WERI-Rb-1 (cell line): Measurements from ENCODE around the gene PDCD1LG2.

Source experiments
- DNase-seq: peaks from one replicate; pipeline ENCODE4 v3.0.0-alpha.2; 2020
- H3K27ac ChIP-seq: fragments of 250-450 bp; sonication (Bioruptor Pico); 2 replicates; pipeline ENCODE4 v1.5.1; 2020; ENCODE audit warnings: mild to moderate bottlenecking, moderate library complexity
- H3K27me3 ChIP-seq: fragments of 250-450 bp; sonication (Bioruptor Pico); 2 replicates; pipeline ENCODE4 v1.5.1; 2021; ENCODE audit warnings: mild to moderate bottlenecking, low read depth, moderate library complexity; ENCODE audit not compliant: insufficient read depth, severe bottlenecking
- H3K36me3 ChIP-seq: fragments of 250-450 bp; sonication (Bioruptor Pico); 2 replicates; pipeline ENCODE4 v1.5.1; 2020; ENCODE audit warnings: mild to moderate bottlenecking, moderate library complexity
- H3K4me3 ChIP-seq: 2 replicates; pipeline ENCODE4 v1.5.1; 2011; ENCODE audit warnings: low read depth, mild to moderate bottlenecking, control low read depth, low read length
- H3K9me3 ChIP-seq: fragments of 250-450 bp; sonication (Bioruptor Pico); 2 replicates; pipeline ENCODE4 v1.5.1; 2021; ENCODE audit warnings: mild to moderate bottlenecking, moderate library complexity; ENCODE audit not compliant: severe bottlenecking
- CTCF ChIP-seq: IDR thresholded peaks from 2 replicates; pipeline ENCODE4 v1.5.1; 2011; ENCODE audit warnings: low read depth, mild to moderate bottlenecking, control low read depth, inconsistent platforms, low read length

The PDCD1LG2 gene

DNA sequence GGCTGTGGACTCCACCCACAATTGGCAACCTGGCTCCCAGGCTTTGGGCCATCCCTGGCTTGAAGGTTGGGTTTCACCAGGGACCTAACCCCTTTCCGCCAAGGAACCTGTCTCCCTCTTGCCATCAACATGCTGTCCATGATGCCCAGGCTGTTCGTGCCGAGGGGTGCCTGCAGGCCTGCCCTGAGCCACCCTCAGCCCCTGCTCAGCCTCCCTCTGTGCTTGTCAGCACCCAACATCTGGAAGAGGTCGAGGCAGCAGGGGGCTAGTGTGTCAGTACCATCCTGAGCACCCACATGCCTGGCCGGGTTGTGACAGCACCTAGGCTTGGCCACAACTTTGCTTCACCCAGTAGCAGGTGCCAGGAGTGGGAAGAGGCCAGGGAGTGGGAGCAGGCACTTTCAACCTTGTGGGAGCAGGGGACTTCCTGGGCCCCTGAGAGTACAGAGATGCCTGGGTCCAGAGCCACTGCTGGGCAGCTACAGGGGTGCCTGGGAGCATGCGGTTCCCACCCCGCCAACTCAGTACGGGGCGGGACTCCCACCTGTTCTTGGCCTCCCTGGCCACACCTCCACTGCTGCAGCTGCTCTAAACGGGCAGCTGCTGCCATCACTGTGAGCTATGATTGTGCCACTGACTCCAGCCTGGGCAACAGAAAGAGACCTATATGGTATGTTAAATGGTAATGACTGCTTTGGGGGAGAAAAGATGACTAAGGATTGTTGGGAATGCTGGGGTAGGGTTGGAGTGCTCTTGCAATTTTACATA is 6.3 kb downstream of the PDCD1LG2 start:
- Histone ChIP-seq H3K27ac (no peak overlapping the region), H3K9me3 (no peaks in the 10 kb centered on the region), H3K36me3 (no peaks in the 10 kb centered on the region), H3K4me3 (no peak overlapping the region), H3K27me3 (no peaks in the 10 kb centered on the region)
- no peak for TF ChIP-seq CTCF
- DNase-seq: no peak

GRCh38 chr9:5518171-5518936 is 8.0 kb downstream of the PDCD1LG2 start:
- H3K27ac ChIP-seq: no peak overlapping the region
- no peaks in the 10 kb centered on the region for H3K27me3 ChIP-seq
- H3K4me3 ChIP-seq: no peak overlapping the region
- DNase-seq: no peak
- TF ChIP-seq CTCF: no peak
- H3K9me3 ChIP-seq: no peaks in the 10 kb centered on the region
- H3K36me3 ChIP-seq: no peaks in the 10 kb centered on the region

DNA sequence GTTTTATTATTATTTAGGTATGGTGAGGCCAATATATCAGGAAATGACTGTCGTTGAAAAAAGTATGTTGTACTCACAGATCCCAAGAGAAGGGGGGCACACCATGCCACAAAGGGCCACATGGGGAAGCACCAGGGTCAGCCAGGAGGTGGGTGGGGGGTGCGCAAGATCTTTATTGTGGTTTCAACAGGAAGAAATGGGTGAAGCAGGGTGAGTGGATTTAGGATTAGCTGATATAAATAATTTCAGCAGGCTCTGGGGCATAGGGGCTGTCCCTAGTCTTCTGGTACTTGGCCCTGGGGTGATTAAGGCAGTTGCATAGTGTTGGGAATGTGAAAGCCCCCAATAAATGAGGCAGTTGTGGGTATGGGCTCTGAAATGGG is 8.6 kb downstream of the PDCD1LG2 start:
- no peak for TF ChIP-seq CTCF
- H3K4me3 ChIP-seq: no peak overlapping the region
- H3K36me3 ChIP-seq: no peaks in the 10 kb centered on the region
- no peak for DNase-seq
- no peak overlapping the region for H3K27ac ChIP-seq
- H3K27me3 ChIP-seq: no peaks in the 10 kb centered on the region
- no peaks in the 10 kb centered on the region for H3K9me3 ChIP-seq

GRCh38 chr9:5524090-5524489 is 13.8 kb downstream of the PDCD1LG2 start:
- no peaks in the 10 kb centered on the region for H3K27me3 ChIP-seq

GRCh38 chr9:5529683-5530221 is 19.4 kb downstream of the PDCD1LG2 start:
- Histone ChIP-seq H3K27ac (no peak overlapping the region), H3K36me3 (no peaks in the 10 kb centered on the region)
- no peak for TF ChIP-seq CTCF

More at GRCh38 chr9:5524090-5524489, 13.8 kb downstream of the PDCD1LG2 start:
- Histone ChIP-seq H3K36me3 (no peaks in the 10 kb centered on the region), H3K27ac (no peak overlapping the region), H3K9me3 (no peaks in the 10 kb centered on the region), H3K4me3 (no peak overlapping the region)
- DNase-seq: no peak
- no peak for TF ChIP-seq CTCF

More at GRCh38 chr9:5529683-5530221, 19.4 kb downstream of the PDCD1LG2 start:
- DNase-seq: no peak
- Histone ChIP-seq H3K27me3 (no peaks in the 10 kb centered on the region), H3K4me3 (no peak overlapping the region), H3K9me3 (no peaks in the 10 kb centered on the region)
